A549 (cell line): ENCODE data around the gene COIL.

Experiments used
- CHD2 ChIP-seq: fragments of 150-350 bp; IDR thresholded peaks from 2 replicates; pipeline ENCODE4 v1.6.1; 2014; ENCODE audit warnings: low read length; ENCODE audit not compliant: partially characterized antibody
- EP300 ChIP-seq, 2 experiments: fragments of >200 bp; sonication (Bioruptor Twin); formaldehyde crosslinking; IDR thresholded peaks; 2 replicates in 1 of 2; 3 replicates in 1 of 2; pipeline ENCODE4 v1.6.1; 2016 to 2017
- PHF8 ChIP-seq: fragments of 200-600 bp; sonication (generic); IDR thresholded peaks from 2 replicates; pipeline ENCODE4 v1.6.1; 2016; ENCODE audit warnings: low read depth, mild to moderate bottlenecking, antibody characterized with exemption, moderate library complexity, borderline replicate concordance

GRCh38 chr17:56894859-56895455 lies 65.9 kb downstream of the COIL start:
- no peak for TF ChIP-seq EP300 (IDR thresholded peaks at IDR 0.05)
- TF ChIP-seq PHF8 = no peak
- no peak for TF ChIP-seq CHD2
